ENCODE measurements around the gene PARP12. TPM values are rescaled to one million over a fixed set of nuclear protein-coding genes. Genes with fewer than 3 reads are reported as not detected.
A peak's percentile ranks its signal among the peaks of the same experiment; 100 is the strongest.

Gene PARP12
- total and polyA plus RNA-seq, 11 donors, result 6.8 to 65.9 (median 12.6) TPM

- intact Hi-C loops (cut with DNase I), result no loop called here
Measured at GRCh38 chr7:140019172-140019571, 43.6 kb downstream of the PARP12 start.

GRCh38 chr7:140018125-140019043 lies 44.4 kb downstream of the PARP12 start:
- Histone ChIP-seq H3K27me3 (no peaks in the 10 kb centered on the region), H3K4me1 (no peaks in the 10 kb centered on the region), H3K9me3 (no peaks in the 10 kb centered on the region), H3K27ac (no peak overlapping the region), H3K4me3 (no peak overlapping the region), H3K36me3 (peaks cover 0 to 42% (median 10%) of the 10 kb centered on the region in 9 donors)
- ATAC-seq, result no peak
- WGBS, 4 donors, result 81 to 92% (median 86%) methylated on average over 7 to 9 of the region's 9 CpGs
- intact Hi-C loops (cut with DNase I), result no loop called here
- no peak for DNase-seq
- TF ChIP-seq CTCF (IDR thresholded peaks at IDR 0.05) (no peak), POLR2A (IDR thresholded peaks at IDR 0.05) (no peak)

More at GRCh38 chr7:140019172-140019571, 43.6 kb downstream of the PARP12 start:
- peak in 1 of 4 donors; percentile 8 for ATAC-seq
- no peak overlapping the region for H3K4me3 ChIP-seq
- peaks cover 0 to 50% (median 18%) of the 10 kb centered on the region in 9 donors for H3K36me3 ChIP-seq
- H3K4me1 ChIP-seq, result no peaks in the 10 kb centered on the region
- WGBS, 4 donors, result 61 to 84% (median 74%) methylated on average over 11 of the region's 11 CpGs
- H3K27me3 ChIP-seq, result no peaks in the 10 kb centered on the region
- no peak for TF ChIP-seq CTCF (IDR thresholded peaks at IDR 0.05)
- no peak for TF ChIP-seq POLR2A (IDR thresholded peaks at IDR 0.05)
- no peak overlapping the region for H3K27ac ChIP-seq
- no peaks in the 10 kb centered on the region for H3K9me3 ChIP-seq
- DNase-seq, result no peak

- peaks cover 0 to 33% (median 3%) of the 10 kb centered on the region in 9 donors for H3K36me3 ChIP-seq
- no peak overlapping the region for H3K4me3 ChIP-seq
- H3K9me3 ChIP-seq, result no peaks in the 10 kb centered on the region
- no peaks in the 10 kb centered on the region for H3K4me1 ChIP-seq
- no peak overlapping the region for H3K27ac ChIP-seq
- intact Hi-C loops (cut with DNase I), result no loop called here
- 87 to 95% (median 89%) methylated on average over 13 to 15 of the region's 15 CpGs for WGBS, 4 donors
- no peak for ATAC-seq
- DNase-seq, result no peak
- H3K27me3 ChIP-seq, result no peaks in the 10 kb centered on the region
- TF ChIP-seq CTCF (IDR thresholded peaks at IDR 0.05), result no peak
- no peak for TF ChIP-seq POLR2A (IDR thresholded peaks at IDR 0.05)
Measured at GRCh38 chr7:140017543-140017942, 45.2 kb downstream of the PARP12 start.

GRCh38 chr7:140017034-140017433 lies 45.7 kb downstream of the PARP12 start:
- peaks cover 0 to 28% (median 0%) of the 10 kb centered on the region in 9 donors for H3K36me3 ChIP-seq
- no peaks in the 10 kb centered on the region for H3K9me3 ChIP-seq
- H3K4me1 ChIP-seq, result no peaks in the 10 kb centered on the region
- intact Hi-C loops (cut with DNase I), result no loop called here
- TF ChIP-seq CTCF (IDR thresholded peaks at IDR 0.05) (no peak), POLR2A (IDR thresholded peaks at IDR 0.05) (no peak)
- no peak overlapping the region for H3K4me3 ChIP-seq
- no peak overlapping the region for H3K27ac ChIP-seq
- ATAC-seq, result no peak
- no peak for DNase-seq
- 85 to 92% (median 88%) methylated on average over 7 of the region's 7 CpGs for WGBS, 4 donors
- no peaks in the 10 kb centered on the region for H3K27me3 ChIP-seq
